Esophagus squamous epithelium (tissue), 4 donors: ENCODE data around the gene KCNAB1.

ENCODE experiments used
- POLR2A ChIP-seq, 4 donors: fragments of 450-650 bp; IDR thresholded peaks; one replicate each; pipeline ENCODE4 v1.6.1; 2017; ENCODE audit warnings: antibody characterized with exemption in 4 of 4, mild to moderate bottlenecking in 4 of 4, moderate library complexity in 3 of 4
- TF ChIP-seq, protein P1 (sequence below), 6 experiments: fragments of 450-650 bp in 4 of 6; fragments of 200-600 bp in 2 of 6; sonication (generic) in 2 of 6; IDR thresholded peaks; one replicate each; pipeline ENCODE4 v1.5.1; 2016 to 2019; ENCODE audit warnings: antibody characterized with exemption in 6 of 6, mild to moderate bottlenecking in 4 of 6, moderate library complexity in 4 of 6

DNA sequence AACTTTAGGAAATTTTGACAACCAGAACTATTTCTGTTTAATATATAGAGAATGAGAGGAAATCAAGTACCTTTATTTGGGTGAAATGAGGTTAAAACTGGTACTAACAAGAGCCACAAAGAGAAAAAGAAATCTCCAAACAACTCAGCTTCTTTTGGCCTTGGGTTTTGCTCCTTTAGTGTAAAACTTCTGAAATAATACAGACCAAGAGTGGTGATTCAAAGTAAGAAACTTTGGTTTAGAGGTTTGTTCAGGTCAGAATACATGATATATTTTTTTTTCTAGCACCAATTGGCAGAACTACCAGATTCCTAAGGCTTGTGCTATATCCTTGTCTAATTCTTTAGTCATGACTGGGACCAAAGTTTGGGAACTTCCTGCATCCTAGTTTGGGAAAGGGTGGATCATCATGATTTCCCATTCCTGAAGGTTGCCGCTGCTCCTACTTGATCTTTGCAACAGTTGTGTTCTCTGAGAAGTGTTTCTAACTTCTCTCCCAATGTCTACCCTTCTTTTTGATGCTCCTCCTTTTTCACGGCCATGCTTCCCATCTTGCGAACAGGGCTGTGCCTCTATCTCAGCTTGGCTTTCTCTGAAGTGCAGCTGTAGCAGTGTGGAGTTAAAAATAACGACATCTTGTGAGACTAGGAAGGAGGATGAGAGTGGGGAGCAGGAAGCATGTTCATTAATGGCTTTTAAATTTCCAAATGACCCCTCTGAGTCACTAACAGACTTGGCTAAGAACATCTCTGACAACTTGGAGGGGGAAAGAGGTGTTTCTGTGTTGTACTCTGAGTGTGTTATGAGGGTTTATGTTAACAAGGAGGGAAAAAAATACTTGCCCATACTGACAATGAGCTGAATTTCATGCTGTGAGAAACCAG is 87.7 kb downstream of the KCNAB1 start:
- TF ChIP-seq, protein P1, sequence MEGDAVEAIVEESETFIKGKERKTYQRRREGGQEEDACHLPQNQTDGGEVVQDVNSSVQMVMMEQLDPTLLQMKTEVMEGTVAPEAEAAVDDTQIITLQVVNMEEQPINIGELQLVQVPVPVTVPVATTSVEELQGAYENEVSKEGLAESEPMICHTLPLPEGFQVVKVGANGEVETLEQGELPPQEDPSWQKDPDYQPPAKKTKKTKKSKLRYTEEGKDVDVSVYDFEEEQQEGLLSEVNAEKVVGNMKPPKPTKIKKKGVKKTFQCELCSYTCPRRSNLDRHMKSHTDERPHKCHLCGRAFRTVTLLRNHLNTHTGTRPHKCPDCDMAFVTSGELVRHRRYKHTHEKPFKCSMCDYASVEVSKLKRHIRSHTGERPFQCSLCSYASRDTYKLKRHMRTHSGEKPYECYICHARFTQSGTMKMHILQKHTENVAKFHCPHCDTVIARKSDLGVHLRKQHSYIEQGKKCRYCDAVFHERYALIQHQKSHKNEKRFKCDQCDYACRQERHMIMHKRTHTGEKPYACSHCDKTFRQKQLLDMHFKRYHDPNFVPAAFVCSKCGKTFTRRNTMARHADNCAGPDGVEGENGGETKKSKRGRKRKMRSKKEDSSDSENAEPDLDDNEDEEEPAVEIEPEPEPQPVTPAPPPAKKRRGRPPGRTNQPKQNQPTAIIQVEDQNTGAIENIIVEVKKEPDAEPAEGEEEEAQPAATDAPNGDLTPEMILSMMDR (IDR thresholded peaks at IDR 0.05), result no peak
- no peak for TF ChIP-seq POLR2A (IDR thresholded peaks at IDR 0.05)
